GM21515 (cell line): ENCODE data around the gene TPTE.
"Not testable (repeated sequence)": the region's sequence is repeated elsewhere in the genome, so short reads cannot be mapped to it uniquely, and the experiment has no call there.

ENCODE experiments used
- ATAC-seq: cut with Tn5 transposase; IDR thresholded peaks from one replicate; pipeline ENCODE4 v1.9.1; 2021; ENCODE audit not compliant: unreplicated experiment

Gene TPTE

GRCh38 chr21:10521091-10521598, at the start of gene TPTE:
Gene TPTE, plus strand, starts transcription at chr21:10521583. Its CDS starts 17,141 bp downstream, at chr21:10538724.
- no peak for ATAC-seq

GRCh38 chr21:10471999-10472398, 49.4 kb upstream of the TPTE start:
- ATAC-seq = not testable (repeated sequence)

- not testable (repeated sequence) for ATAC-seq
Measured at GRCh38 chr21:10477794-10478193, 43.6 kb upstream of the TPTE start.

- ATAC-seq = not testable (repeated sequence)
Measured at GRCh38 chr21:10479875-10480274, 41.5 kb upstream of the TPTE start.

GRCh38 chr21:10484864-10485263, 36.5 kb upstream of the TPTE start:
- ATAC-seq = not testable (repeated sequence)

- not testable (repeated sequence) for ATAC-seq
Measured at GRCh38 chr21:10490453-10490852, 30.9 kb upstream of the TPTE start.

- ATAC-seq = no peak
Measured at GRCh38 chr21:10511116-10511515, 10.3 kb upstream of the TPTE start.

- ATAC-seq = not testable (repeated sequence)
Measured at GRCh38 chr21:10516889-10517288, 4.5 kb upstream of the TPTE start.

- ATAC-seq = not testable (repeated sequence)
Measured at GRCh38 chr21:10517904-10518303, 3.5 kb upstream of the TPTE start.

GRCh38 chr21:10521835-10522500, 585 bp downstream of the TPTE start:
- not testable (repeated sequence) for ATAC-seq

GRCh38 chr21:10539956-10540355, 18.6 kb downstream of the TPTE start:
- ATAC-seq = no peak

- not testable (repeated sequence) for ATAC-seq
Measured at GRCh38 chr21:10544376-10544775, 23.0 kb downstream of the TPTE start.

- not testable (repeated sequence) for ATAC-seq
Measured at GRCh38 chr21:10547868-10548267, 26.5 kb downstream of the TPTE start.

- not testable (repeated sequence) for ATAC-seq
Measured at GRCh38 chr21:10548331-10548954, 27.1 kb downstream of the TPTE start.

GRCh38 chr21:10570803-10571202, 49.4 kb downstream of the TPTE start:
- not testable (repeated sequence) for ATAC-seq

GRCh38 chr21:10574531-10575310, 53.3 kb downstream of the TPTE start:
- not testable (repeated sequence) for ATAC-seq

- ATAC-seq = no peak
Measured at GRCh38 chr21:10575311-10575667, 53.9 kb downstream of the TPTE start.

- not testable (repeated sequence) for ATAC-seq
Measured at GRCh38 chr21:10578910-10579309, 57.5 kb downstream of the TPTE start.

GRCh38 chr21:10589115-10589514, 67.7 kb downstream of the TPTE start:
- not testable (repeated sequence) for ATAC-seq

- not testable (repeated sequence) for ATAC-seq
Measured at GRCh38 chr21:10607074-10607473, 85.7 kb downstream of the TPTE start.

- not testable (repeated sequence) for ATAC-seq
Measured at GRCh38 chr21:10614285-10614684, 92.9 kb downstream of the TPTE start.
